GM21619 (cell line): ENCODE results near the gene DCST1.

Experiments used
- ATAC-seq: cut with Tn5 transposase; IDR thresholded peaks from one replicate; pipeline ENCODE4 v1.9.1; 2021; ENCODE audit not compliant: unreplicated experiment

The DCST1 gene

GRCh38 chr1:155070158-155070621 is 36.6 kb downstream of the DCST1 start:
- ATAC-seq: no peak

- peak; percentile 62 for ATAC-seq
Measured at GRCh38 chr1:155070721-155071569, 37.3 kb downstream of the DCST1 start.

- ATAC-seq: no peak
Measured at GRCh38 chr1:155071701-155072100, 38.1 kb downstream of the DCST1 start.

GRCh38 chr1:155072531-155073289 is 39.1 kb downstream of the DCST1 start:
- no peak for ATAC-seq

GRCh38 chr1:155073377-155074242 is 40.0 kb downstream of the DCST1 start:
- ATAC-seq: no peak

- no peak for ATAC-seq
Measured at GRCh38 chr1:155075535-155075934, 41.9 kb downstream of the DCST1 start.

GRCh38 chr1:155076371-155076770 is 42.7 kb downstream of the DCST1 start:
- ATAC-seq: no peak

- no peak for ATAC-seq
Measured at GRCh38 chr1:155077346-155077745, 43.7 kb downstream of the DCST1 start.

GRCh38 chr1:155077758-155078445 is 44.3 kb downstream of the DCST1 start:
- ATAC-seq: no peak

GRCh38 chr1:155078469-155079209 is 45.0 kb downstream of the DCST1 start, which contains the start of gene EFNA3:
TSS of gene EFNA3 (plus strand) at chr1:155078837. CDS start at chr1:155078942, 105 bp downstream.
- ATAC-seq: no peak

GRCh38 chr1:155079210-155079486 is 45.5 kb downstream of the DCST1 start:
- ATAC-seq: no peak

- no peak for ATAC-seq
Measured at GRCh38 chr1:155079487-155080311, 46.1 kb downstream of the DCST1 start.

GRCh38 chr1:155080312-155081228 is 46.9 kb downstream of the DCST1 start:
- no peak for ATAC-seq

- no peak for ATAC-seq
Measured at GRCh38 chr1:155081472-155082300, 48.1 kb downstream of the DCST1 start.

GRCh38 chr1:155082301-155083051 is 48.9 kb downstream of the DCST1 start:
- no peak for ATAC-seq

- no peak for ATAC-seq
Measured at GRCh38 chr1:155083052-155083541, 49.5 kb downstream of the DCST1 start.
